ENCODE measurements around the gene MUTYH. TPM values are rescaled to one million over a fixed set of nuclear protein-coding genes. Genes with fewer than 3 reads are reported as not detected.

The MUTYH gene
- total and polyA plus RNA-seq, 2 donors from 2014 or later, result 24.1 to 29.0 TPM

DNA sequence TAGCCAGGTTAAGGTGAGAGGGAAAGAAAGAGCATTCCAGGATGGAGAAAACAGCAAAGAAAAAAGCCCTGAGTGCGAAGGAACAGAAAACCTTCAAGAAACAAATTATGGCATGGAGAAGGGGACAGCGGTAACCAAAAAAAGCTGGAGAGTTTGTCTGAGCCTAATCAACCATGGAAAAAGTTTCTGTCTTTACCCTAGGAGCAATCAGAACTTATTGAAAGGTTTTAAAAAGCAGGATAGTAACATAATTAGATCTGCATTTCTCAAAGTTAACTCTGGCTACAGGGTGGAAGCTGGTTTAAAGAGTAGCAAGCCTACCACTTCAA, 39.6 kb downstream of the MUTYH start:
- no peaks in the 10 kb centered on the region for H3K36me3 ChIP-seq (ENCODE audit: control insufficient read depth in 2 of 3, insufficient read depth in 3 of 3, low read length in 3 of 3)
- no peak overlapping the region for H3K9ac ChIP-seq (ENCODE audit: low read length in 3 of 3)
- no peaks in the 10 kb centered on the region for H3K27me3 ChIP-seq (ENCODE audit: control insufficient read depth, insufficient read depth, low read length)
- DNase-seq (no peak), FAIRE-seq (no peak)
- intact Hi-C loops (cut with DNase I), result no loop called here
- no peak overlapping the region for H3K27ac ChIP-seq (ENCODE audit: low read depth in 2 of 2, low read length in 2 of 2)
- TF ChIP-seq, protein P1, sequence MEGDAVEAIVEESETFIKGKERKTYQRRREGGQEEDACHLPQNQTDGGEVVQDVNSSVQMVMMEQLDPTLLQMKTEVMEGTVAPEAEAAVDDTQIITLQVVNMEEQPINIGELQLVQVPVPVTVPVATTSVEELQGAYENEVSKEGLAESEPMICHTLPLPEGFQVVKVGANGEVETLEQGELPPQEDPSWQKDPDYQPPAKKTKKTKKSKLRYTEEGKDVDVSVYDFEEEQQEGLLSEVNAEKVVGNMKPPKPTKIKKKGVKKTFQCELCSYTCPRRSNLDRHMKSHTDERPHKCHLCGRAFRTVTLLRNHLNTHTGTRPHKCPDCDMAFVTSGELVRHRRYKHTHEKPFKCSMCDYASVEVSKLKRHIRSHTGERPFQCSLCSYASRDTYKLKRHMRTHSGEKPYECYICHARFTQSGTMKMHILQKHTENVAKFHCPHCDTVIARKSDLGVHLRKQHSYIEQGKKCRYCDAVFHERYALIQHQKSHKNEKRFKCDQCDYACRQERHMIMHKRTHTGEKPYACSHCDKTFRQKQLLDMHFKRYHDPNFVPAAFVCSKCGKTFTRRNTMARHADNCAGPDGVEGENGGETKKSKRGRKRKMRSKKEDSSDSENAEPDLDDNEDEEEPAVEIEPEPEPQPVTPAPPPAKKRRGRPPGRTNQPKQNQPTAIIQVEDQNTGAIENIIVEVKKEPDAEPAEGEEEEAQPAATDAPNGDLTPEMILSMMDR (IDR thresholded peaks at IDR 0.05; ENCODE audit: borderline replicate concordance, extremely low read depth, insufficient read depth), result no peak
- H3K4me3 ChIP-seq (ENCODE audit: low read length in 3 of 3), result no peak overlapping the region
- peaks cover 0 to 10% (median 0%) of the 10 kb centered on the region in 3 donors for H3K4me1 ChIP-seq (ENCODE audit: control insufficient read depth in 2 of 3, insufficient read depth in 2 of 3, low read depth in 1 of 3, low read length in 3 of 3)
- H3K9me3 ChIP-seq (ENCODE audit: control insufficient read depth in 2 of 3, insufficient read depth in 1 of 3, low read length in 3 of 3), result no peaks in the 10 kb centered on the region

DNA sequence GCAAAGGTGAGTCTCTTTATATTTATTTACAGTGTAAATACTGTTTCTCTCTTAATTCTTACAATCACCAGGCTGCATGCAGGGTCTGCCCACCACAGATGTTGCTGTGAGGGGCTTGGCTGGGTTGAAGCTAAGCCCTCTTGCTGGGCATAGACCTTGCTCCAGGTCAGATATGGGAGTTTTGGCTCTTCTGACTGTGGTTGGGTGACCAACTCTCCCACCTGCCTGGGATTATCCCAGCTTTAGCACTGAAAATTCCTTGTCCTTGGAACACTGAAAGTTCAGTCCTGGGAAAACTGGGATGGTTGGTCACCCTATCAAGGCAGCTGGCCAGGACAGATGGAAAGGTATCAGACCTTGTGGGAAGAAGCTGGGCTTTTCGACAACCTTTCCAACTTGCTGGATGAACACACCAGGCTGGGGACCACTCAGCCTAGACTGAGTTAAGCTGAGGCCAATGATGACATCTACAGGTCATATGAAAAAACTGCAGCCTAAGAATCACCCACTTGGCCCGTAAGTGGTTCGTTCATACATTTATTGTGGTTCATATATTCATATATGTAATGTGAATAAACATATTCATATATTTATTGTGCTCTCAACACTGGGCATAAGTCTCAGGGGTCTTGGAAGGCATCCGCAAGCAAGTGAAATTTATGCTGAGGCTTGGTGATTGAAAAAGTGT, 40.1 kb downstream of the MUTYH start:
- H3K9me3 ChIP-seq (ENCODE audit: control insufficient read depth in 2 of 3, insufficient read depth in 1 of 3, low read length in 3 of 3), result no peaks in the 10 kb centered on the region
- no peak overlapping the region for H3K27ac ChIP-seq (ENCODE audit: low read depth in 2 of 2, low read length in 2 of 2)
- no peak overlapping the region for H3K4me3 ChIP-seq (ENCODE audit: low read length in 3 of 3)
- intact Hi-C loops (cut with DNase I), result loop anchor here (5.0 kb wide), 1 partner anchor 283 kb away; no protein-coding TSS in a partner anchor
- DNase-seq (peak in 4 of 5 donors; percentile 64 to 92 (median 76)), FAIRE-seq (peak; percentile 78)
- H3K27me3 ChIP-seq (ENCODE audit: control insufficient read depth, insufficient read depth, low read length), result no peaks in the 10 kb centered on the region
- TF ChIP-seq, protein P1 (IDR thresholded peaks at IDR 0.05; ENCODE audit: borderline replicate concordance, extremely low read depth, insufficient read depth), result peak; percentile 82
- H3K36me3 ChIP-seq (ENCODE audit: control insufficient read depth in 2 of 3, insufficient read depth in 3 of 3, low read length in 3 of 3), result no peaks in the 10 kb centered on the region
- H3K9ac ChIP-seq (ENCODE audit: low read length in 3 of 3), result no peak overlapping the region
- H3K4me1 ChIP-seq (ENCODE audit: control insufficient read depth in 2 of 3, insufficient read depth in 2 of 3, low read depth in 1 of 3, low read length in 3 of 3), result peaks cover 0 to 10% (median 0%) of the 10 kb centered on the region in 3 donors

DNA sequence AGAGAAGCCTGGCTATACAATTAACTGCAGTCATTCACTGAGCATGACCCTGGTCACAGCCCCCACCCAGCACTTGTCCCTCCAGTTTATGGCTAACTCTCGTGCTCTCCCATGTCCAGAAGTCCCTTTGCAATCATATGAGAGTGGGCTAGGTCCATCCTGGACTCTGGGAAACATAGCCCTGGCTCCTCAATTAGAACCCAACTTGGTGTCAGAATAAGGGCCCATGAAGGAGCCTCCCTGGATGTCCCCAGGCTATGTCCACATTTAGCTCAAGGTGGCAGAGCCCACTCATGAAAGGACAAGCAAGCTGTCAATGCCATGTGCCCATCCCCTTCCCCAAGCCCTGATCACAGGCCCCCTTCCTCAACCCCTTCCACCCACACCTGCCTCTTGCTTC, 40.9 kb downstream of the MUTYH start:
- Histone ChIP-seq H3K9me3 (ENCODE audit: control insufficient read depth in 2 of 3, insufficient read depth in 1 of 3, low read length in 3 of 3) (no peaks in the 10 kb centered on the region), H3K4me1 (ENCODE audit: control insufficient read depth in 2 of 3, insufficient read depth in 2 of 3, low read depth in 1 of 3, low read length in 3 of 3) (peaks cover 0 to 4% (median 0%) of the 10 kb centered on the region in 3 donors), H3K36me3 (ENCODE audit: control insufficient read depth in 2 of 3, insufficient read depth in 3 of 3, low read length in 3 of 3) (no peaks in the 10 kb centered on the region), H3K4me3 (ENCODE audit: low read length in 3 of 3) (no peak overlapping the region), H3K9ac (ENCODE audit: low read length in 3 of 3) (no peak overlapping the region), H3K27me3 (ENCODE audit: control insufficient read depth, insufficient read depth, low read length) (no peaks in the 10 kb centered on the region), H3K27ac (ENCODE audit: low read depth in 2 of 2, low read length in 2 of 2) (no peak overlapping the region)
- intact Hi-C loops (cut with DNase I), result loop anchor here (5.0 kb wide), 1 partner anchor 282 kb away; no protein-coding TSS in a partner anchor
- TF ChIP-seq, protein P1 (IDR thresholded peaks at IDR 0.05; ENCODE audit: borderline replicate concordance, extremely low read depth, insufficient read depth), result no peak
- FAIRE-seq (no peak), DNase-seq (no peak)

Measured in kidney (tissue), 14 donors.